Esophagus squamous epithelium (tissue), 4 donors: ENCODE data around the gene C4orf54.

ENCODE experiments used
- POLR2A ChIP-seq, 4 donors: fragments of 450-650 bp; IDR thresholded peaks; one replicate each; pipeline ENCODE4 v1.6.1; 2017; ENCODE audit warnings: antibody characterized with exemption in 4 of 4, mild to moderate bottlenecking in 4 of 4, moderate library complexity in 3 of 4
- TF ChIP-seq, protein P1 (sequence below), 6 experiments: fragments of 450-650 bp in 4 of 6; fragments of 200-600 bp in 2 of 6; sonication (generic) in 2 of 6; IDR thresholded peaks; one replicate each; pipeline ENCODE4 v1.5.1; 2016 to 2019; ENCODE audit warnings: antibody characterized with exemption in 6 of 6, mild to moderate bottlenecking in 4 of 6, moderate library complexity in 4 of 6

GRCh38 chr4:99665983-99666382 is 8.4 kb upstream of the C4orf54 start:
- TF ChIP-seq, protein P1, sequence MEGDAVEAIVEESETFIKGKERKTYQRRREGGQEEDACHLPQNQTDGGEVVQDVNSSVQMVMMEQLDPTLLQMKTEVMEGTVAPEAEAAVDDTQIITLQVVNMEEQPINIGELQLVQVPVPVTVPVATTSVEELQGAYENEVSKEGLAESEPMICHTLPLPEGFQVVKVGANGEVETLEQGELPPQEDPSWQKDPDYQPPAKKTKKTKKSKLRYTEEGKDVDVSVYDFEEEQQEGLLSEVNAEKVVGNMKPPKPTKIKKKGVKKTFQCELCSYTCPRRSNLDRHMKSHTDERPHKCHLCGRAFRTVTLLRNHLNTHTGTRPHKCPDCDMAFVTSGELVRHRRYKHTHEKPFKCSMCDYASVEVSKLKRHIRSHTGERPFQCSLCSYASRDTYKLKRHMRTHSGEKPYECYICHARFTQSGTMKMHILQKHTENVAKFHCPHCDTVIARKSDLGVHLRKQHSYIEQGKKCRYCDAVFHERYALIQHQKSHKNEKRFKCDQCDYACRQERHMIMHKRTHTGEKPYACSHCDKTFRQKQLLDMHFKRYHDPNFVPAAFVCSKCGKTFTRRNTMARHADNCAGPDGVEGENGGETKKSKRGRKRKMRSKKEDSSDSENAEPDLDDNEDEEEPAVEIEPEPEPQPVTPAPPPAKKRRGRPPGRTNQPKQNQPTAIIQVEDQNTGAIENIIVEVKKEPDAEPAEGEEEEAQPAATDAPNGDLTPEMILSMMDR (IDR thresholded peaks at IDR 0.05): no peak
- TF ChIP-seq POLR2A (IDR thresholded peaks at IDR 0.05): no peak
